K562 (cell line): ENCODE measurements around the gene TLX2. TPM values are rescaled to one million over a fixed set of nuclear protein-coding genes. Genes with fewer than 3 reads are reported as not detected.

Experiments used
- BDP1 ChIP-seq: IDR thresholded peaks from 3 replicates; pipeline ENCODE4 v1.6.1; 2011; ENCODE audit not compliant: insufficient read length, insufficient read depth
- CAMTA2 ChIP-seq: fragments of 250-450 bp; sonication (Bioruptor Pico); conservative IDR thresholded peaks from 2 replicates; pipeline ENCODE4 v1.5.1; 2022
- ESRRA ChIP-seq: fragments of 450-650 bp; IDR thresholded peaks from 2 replicates; pipeline ENCODE4 v1.6.1; 2014; ENCODE audit warnings: low read depth, mild to moderate bottlenecking, moderate library complexity, borderline replicate concordance
- ETS1 ChIP-seq: conservative IDR thresholded peaks from 2 replicates; pipeline ENCODE4 v1.6.1; 2011; ENCODE audit warnings: low read depth, mild to moderate bottlenecking, low read length; ENCODE audit not compliant: control insufficient read depth
- LCOR ChIP-seq: sonication (generic); formaldehyde crosslinking; IDR thresholded peaks from 2 replicates; pipeline ENCODE4 v1.8.0; 2022; ENCODE audit warnings: mild to moderate bottlenecking, missing genetic modification reagents
- MTA3 ChIP-seq: fragments of 450-650 bp; formaldehyde crosslinking; IDR thresholded peaks from 2 replicates; pipeline ENCODE4 v1.6.1; 2017; ENCODE audit warnings: mild to moderate bottlenecking, borderline replicate concordance
- NBN ChIP-seq: fragments of 450-650 bp; IDR thresholded peaks from 2 replicates; pipeline ENCODE4 v1.6.1; 2016; ENCODE audit warnings: low read depth, mild to moderate bottlenecking
- NCOA2 ChIP-seq, 2 experiments: fragments of 450-650 bp; IDR thresholded peaks; 2 replicates each; pipeline ENCODE4 v1.6.1; 2018; ENCODE audit warnings: mild to moderate bottlenecking in 2 of 2, moderate library complexity in 1 of 2; ENCODE audit not compliant: partially characterized antibody in 2 of 2
- PATZ1 ChIP-seq: fragments of 250-450 bp; sonication (Bioruptor Pico); IDR thresholded peaks from 2 replicates; pipeline ENCODE4 v1.5.0; 2020; ENCODE audit warnings: mild to moderate bottlenecking, borderline replicate concordance
- SRSF7 ChIP-seq: fragments of 200-400 bp; formaldehyde crosslinking; optimal IDR thresholded peaks from 2 replicates; pipeline ENCODE3; 2017; ENCODE audit warnings: mild to moderate bottlenecking, low read depth, low read length
- SRSF9 ChIP-seq: fragments of 200-400 bp; formaldehyde crosslinking; IDR thresholded peaks from 2 replicates; pipeline ENCODE4 v1.6.1; 2017; ENCODE audit warnings: low read depth, low read length, borderline replicate concordance
- U2AF1 ChIP-seq: fragments of 200-400 bp; formaldehyde crosslinking; optimal IDR thresholded peaks from 2 replicates; pipeline ENCODE3; 2017; ENCODE audit warnings: mild to moderate bottlenecking, low read depth, low read length, moderate library complexity
- ZNF217 ChIP-seq: sonication (generic); formaldehyde crosslinking; IDR thresholded peaks from 2 replicates; pipeline ENCODE4 v1.8.0; 2022; ENCODE audit warnings: mild to moderate bottlenecking, missing genetic modification reagents
- ZNF253 ChIP-seq: fragments of 250-450 bp; sonication (Bioruptor Pico); conservative IDR thresholded peaks from 2 replicates; pipeline ENCODE4 v1.6.1; 2021; ENCODE audit warnings: mild to moderate bottlenecking
- ZNF324 ChIP-seq: fragments of 250-450 bp; sonication (Bioruptor Pico); IDR thresholded peaks from 2 replicates; pipeline ENCODE4 v1.4.0; 2020; ENCODE audit warnings: mild to moderate bottlenecking
- ZNF347 ChIP-seq: fragments of 450-650 bp; formaldehyde crosslinking; IDR thresholded peaks from 2 replicates; pipeline ENCODE4 v1.4.0; 2020; ENCODE audit warnings: low read depth, mild to moderate bottlenecking, moderate library complexity
- ZNF79 ChIP-seq: fragments of 250-450 bp; sonication (Bioruptor Pico); IDR thresholded peaks from 2 replicates; pipeline ENCODE4 v1.4.0; 2020; ENCODE audit warnings: low read depth, mild to moderate bottlenecking, moderate library complexity
- polyA plus RNA-seq, 8 experiments: library from polyadenylated mRNA; depleted of rRNA in 4 of 8; stranded (reverse) in 5 of 8; unstranded in 3 of 8; fragments of >200 nt; fragmentation: Nextera tagmentation in 2 of 8; fragmentation: Illumina TruSeq in 1 of 8; extraction: Ambion mirVana in 2 of 8; extraction: Trizol in 1 of 8; gene quantifications; 2 replicates each; pipeline versions ENCODE4 v1.2.1 to v1.2.3, GENCODE V29; 2011 to 2014; ENCODE audit warnings: inconsistent platforms in 1 of 8, missing spikeins in 1 of 8
- total RNA-seq, 7 experiments: library from RNA; depleted of rRNA in 6 of 7; stranded (reverse); fragments of >200 nt in 6 of 7; fragmentation: Illumina TruSeq in 2 of 7; extraction: Trizol in 2 of 7; gene quantifications; 2 replicates each; pipeline versions ENCODE4 v1.2.1 to v1.2.3, GENCODE V29; 2011 to 2021; ENCODE audit warnings: low replicate concordance in 1 of 7
- TF ChIP-seq, protein P1 (sequence below): sonication (generic); formaldehyde crosslinking; IDR thresholded peaks from 2 replicates; pipeline ENCODE4 v1.8.1; 2023; ENCODE audit warnings: missing genetic modification reagents, mild to moderate bottlenecking, borderline replicate concordance
- TF ChIP-seq, protein P2 (sequence below): fragments of 450-650 bp; formaldehyde crosslinking; IDR thresholded peaks from 2 replicates; pipeline ENCODE4 v1.4.0; 2022; ENCODE audit warnings: mild to moderate bottlenecking, moderate library complexity

TLX2 gene
- total and polyA plus RNA-seq, 9 of the 15 experiments (the other 6 are each of a cell fraction or from before 2014, with no cell fraction given): not detected

DNA sequence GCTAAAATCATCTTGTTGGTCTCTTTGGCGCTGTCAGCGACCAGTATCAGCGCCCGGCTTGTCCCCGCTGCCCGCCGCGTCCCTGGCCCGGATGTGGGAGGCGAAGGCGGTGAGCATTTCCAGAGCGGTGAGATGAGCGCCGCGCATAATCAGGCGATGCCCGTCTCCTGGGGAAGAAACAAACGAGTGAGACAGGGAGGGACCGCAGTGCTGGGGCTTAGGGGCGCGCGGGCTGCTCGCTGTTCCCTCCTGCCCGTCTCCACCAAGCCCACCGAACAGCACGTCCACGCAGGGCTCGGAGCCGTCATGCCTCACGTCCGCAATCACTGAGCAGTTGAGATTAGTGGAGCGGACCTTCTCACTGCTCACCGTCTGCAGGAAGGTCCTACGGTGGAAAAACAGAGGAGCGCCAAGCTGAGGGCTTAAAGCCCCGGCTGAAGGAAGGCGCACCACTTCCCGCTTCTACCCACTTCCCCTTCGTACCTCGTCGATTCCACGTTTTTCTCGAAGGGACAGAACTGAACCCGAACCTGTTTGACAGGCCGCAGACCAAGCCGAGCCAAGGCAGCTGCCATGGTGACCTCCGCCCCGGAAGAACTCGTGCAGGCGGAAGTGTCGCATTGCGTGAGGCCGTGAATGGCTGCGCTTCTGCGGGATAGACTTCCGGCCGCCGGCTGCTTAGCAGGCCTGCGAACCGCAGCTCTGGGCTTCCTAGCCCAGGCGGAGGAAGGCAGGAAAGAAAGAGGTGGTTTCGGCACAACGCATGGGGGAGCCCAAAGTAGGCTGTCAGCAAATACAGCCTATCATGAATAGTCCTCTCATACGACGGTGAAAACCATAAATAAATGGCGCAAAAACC is 41.9 kb upstream of the TLX2 start, which contains the start of gene MRPL53 (continued):
- TF ChIP-seq SRSF9: no peak
- TF ChIP-seq, protein P1, sequence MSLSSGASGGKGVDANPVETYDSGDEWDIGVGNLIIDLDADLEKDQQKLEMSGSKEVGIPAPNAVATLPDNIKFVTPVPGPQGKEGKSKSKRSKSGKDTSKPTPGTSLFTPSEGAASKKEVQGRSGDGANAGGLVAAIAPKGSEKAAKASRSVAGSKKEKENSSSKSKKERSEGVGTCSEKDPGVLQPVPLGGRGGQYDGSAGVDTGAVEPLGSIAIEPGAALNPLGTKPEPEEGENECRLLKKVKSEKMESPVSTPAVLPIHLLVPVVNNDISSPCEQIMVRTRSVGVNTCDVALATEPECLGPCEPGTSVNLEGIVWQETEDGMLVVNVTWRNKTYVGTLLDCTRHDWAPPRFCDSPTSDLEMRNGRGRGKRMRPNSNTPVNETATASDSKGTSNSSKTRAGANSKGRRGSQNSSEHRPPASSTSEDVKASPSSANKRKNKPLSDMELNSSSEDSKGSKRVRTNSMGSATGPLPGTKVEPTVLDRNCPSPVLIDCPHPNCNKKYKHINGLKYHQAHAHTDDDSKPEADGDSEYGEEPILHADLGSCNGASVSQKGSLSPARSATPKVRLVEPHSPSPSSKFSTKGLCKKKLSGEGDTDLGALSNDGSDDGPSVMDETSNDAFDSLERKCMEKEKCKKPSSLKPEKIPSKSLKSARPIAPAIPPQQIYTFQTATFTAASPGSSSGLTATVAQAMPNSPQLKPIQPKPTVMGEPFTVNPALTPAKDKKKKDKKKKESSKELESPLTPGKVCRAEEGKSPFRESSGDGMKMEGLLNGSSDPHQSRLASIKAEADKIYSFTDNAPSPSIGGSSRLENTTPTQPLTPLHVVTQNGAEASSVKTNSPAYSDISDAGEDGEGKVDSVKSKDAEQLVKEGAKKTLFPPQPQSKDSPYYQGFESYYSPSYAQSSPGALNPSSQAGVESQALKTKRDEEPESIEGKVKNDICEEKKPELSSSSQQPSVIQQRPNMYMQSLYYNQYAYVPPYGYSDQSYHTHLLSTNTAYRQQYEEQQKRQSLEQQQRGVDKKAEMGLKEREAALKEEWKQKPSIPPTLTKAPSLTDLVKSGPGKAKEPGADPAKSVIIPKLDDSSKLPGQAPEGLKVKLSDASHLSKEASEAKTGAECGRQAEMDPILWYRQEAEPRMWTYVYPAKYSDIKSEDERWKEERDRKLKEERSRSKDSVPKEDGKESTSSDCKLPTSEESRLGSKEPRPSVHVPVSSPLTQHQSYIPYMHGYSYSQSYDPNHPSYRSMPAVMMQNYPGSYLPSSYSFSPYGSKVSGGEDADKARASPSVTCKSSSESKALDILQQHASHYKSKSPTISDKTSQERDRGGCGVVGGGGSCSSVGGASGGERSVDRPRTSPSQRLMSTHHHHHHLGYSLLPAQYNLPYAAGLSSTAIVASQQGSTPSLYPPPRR (CRISPR knock-in tag): no peak
- no peak for TF ChIP-seq BDP1
- TF ChIP-seq SRSF7: no peak
- peak; percentile 57; the same call in 1 of the 2 replicates for TF ChIP-seq NBN
- no peak for TF ChIP-seq NCOA2 (IDR thresholded peaks at IDR 0.05; ENCODE audit: partially characterized antibody in 2 of 2)
- TF ChIP-seq CAMTA2: no peak
- TF ChIP-seq ESRRA: peak; percentile 66
- peak; percentile 75; the same call in 1 of the 2 replicates for TF ChIP-seq ETS1
- no peak for TF ChIP-seq ZNF79 (CRISPR knock-in tag)
- no peak for TF ChIP-seq ZNF217
- no peak for TF ChIP-seq PATZ1
- TF ChIP-seq ZNF253 (CRISPR knock-in tag): 0 out of 2 replicates have a peak, but pooled peaks have one; percentile 40
- TF ChIP-seq LCOR: peak; percentile 75
- peak; percentile 84; the same call in 1 of the 2 replicates for TF ChIP-seq MTA3
- TF ChIP-seq, protein P2, sequence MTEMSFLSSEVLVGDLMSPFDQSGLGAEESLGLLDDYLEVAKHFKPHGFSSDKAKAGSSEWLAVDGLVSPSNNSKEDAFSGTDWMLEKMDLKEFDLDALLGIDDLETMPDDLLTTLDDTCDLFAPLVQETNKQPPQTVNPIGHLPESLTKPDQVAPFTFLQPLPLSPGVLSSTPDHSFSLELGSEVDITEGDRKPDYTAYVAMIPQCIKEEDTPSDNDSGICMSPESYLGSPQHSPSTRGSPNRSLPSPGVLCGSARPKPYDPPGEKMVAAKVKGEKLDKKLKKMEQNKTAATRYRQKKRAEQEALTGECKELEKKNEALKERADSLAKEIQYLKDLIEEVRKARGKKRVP: peak; percentile 51
- no peak for TF ChIP-seq ZNF347 (CRISPR knock-in tag)
- no peak for TF ChIP-seq ZNF324 (CRISPR knock-in tag)
- TF ChIP-seq U2AF1: no peak
